Germinal center (tissue), 1 donor: ENCODE results near the gene MMD2.

Experiments
- DNase-seq: peaks from one replicate; pipeline ENCODE4 v3.0.0; 2012; ENCODE audit warnings: mixed read lengths, low spot score

The MMD2 gene

DNA sequence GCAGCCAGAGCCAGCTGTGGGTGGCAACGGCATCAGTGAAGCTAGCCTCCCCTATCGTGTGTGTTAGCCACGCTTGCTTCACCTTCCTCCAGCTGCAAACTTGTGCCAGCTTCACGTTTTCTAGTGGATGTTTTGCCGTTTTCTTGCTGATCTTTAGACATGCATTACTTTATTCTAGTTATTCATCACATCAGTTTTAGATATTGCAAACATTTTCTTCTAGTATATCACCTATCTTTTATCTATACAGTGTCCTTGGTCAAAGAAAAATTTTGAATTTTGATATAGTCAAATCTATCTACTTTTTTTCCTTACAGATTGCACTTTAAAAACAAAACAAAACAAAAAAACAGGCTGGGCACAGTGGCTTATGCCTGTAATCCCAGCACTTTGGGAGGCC lies 90.5 kb downstream of the MMD2 start:
- no peak for DNase-seq

DNA sequence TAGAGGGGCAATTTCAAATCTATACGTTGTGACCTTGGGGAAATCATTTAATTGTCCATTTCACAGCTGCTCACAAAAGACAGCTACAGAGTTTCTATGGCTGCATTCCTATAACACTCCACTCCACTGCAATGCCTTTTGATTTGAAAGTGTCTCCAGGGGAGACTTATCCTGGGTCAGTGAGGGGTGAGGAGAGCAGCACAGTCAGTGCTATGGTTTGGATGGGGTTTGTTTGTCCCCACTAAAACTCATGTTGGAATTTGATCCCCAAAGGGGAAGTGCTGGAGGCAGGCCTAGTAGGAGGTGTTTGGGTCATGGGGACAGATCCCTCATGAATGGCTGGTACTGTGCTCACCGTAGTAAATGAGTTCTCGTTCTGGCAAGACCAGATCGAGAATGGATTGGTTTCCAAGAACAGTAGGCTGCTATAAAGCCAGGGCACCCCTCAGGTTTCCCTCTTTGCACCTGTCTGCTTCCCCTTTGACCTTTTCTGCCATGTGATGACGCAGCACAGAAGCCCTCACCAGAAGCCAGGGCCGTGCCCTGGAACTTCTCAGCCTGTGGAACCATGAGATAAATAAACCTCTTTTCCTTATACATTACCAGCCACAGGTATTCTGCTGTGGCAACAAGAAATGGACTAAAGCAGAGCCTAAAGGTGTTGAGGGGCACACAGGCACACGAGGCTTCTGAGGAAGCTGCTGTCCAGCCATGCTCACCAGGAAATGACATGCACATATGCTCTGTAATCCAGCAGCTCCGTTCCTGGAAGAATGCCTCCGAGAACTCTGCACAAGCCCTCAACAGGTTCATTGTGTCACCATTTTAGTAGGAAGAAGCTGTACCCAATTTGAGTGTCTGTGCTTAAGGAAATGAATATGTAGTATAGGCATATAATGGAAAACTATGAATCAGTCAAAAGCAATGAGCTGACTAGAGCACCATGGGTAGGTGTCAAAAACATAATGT lies 92.2 kb downstream of the MMD2 start:
- no peak for DNase-seq

DNA sequence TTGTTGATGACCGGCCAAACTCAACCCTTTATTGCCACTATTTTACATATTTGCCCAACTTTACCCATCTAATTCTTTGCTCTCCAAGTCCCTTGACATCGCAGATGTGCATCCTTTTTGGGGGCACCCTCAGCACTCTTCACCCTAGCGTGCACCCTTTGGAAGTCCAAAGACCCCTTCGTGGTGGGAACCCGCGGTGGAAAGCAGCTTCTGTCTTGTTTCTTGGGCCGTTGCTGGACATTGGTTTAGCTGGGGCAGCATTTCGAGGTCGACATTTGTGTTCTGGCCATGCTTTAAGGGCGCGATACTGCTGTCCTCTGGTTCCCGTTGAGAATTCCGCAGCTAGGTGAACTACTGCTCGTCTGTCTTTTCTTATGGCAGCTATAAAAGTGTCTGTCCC lies 96.8 kb downstream of the MMD2 start:
- no peak for DNase-seq

DNA sequence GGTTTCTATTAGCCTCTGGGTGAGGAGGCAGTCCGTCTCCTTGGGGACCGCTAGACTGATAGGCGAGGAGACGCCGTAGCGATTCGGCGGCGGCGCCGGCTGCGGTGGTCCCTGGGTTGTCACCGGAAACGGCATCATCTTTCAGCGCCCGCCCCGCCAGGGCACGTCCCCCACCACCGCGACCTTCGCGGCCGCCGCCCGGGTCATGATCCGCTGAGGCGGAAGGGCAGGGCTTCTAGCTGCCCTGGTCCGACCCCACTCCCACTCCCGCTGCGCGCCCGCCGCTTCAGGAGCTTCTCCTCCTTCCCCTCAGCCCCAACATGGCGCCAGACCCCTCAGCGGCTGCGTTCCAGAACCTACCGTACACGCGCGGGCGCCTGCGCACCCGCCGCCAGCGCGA lies 97.3 kb downstream of the MMD2 start, which contains the start of gene PAPOLB:
Gene PAPOLB, minus strand, starts transcription at position 358 of the 400 bp plus-strand sequence. Its CDS starts 220 bp downstream, at position 138.
- no peak for DNase-seq

DNA sequence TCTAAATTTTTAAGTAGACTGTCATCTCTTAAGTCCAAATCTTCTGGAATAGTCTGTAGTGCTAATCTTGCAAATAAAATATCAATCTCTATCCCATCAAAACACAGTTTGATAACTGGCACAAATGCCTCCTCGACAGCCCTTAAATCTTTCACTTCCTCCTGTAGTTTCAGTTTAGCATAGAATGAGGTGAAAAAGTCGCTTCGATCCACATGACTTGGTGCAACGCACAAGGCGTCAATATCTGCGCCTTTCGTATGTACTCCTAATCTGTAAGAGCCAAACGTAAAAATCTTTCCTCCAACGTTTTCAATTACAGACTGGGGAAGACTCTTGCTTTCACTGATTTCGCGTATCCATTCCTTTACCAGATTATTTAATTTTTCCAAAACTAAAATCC lies 97.8 kb downstream of the MMD2 start:
- DNase-seq: no peak

DNA sequence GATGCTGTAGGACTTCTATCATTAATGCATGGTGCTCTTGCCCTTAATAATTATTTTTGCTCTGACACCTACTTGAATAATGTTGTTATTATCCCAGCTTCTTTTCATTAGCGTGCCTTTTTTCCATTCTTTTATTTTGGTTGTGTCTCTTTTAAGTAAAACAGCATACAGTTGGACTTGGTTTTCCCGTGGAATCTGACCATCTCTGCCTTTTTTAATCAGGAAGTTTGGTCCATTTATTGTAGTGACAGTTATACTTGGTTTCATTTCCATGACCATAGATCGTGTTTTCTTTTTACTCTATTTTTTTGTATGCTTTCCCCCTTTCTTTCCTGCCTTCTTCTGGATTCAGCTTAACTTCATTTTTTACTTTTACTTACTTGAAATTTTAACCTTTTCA lies 101.8 kb downstream of the MMD2 start:
- DNase-seq: no peak

DNA sequence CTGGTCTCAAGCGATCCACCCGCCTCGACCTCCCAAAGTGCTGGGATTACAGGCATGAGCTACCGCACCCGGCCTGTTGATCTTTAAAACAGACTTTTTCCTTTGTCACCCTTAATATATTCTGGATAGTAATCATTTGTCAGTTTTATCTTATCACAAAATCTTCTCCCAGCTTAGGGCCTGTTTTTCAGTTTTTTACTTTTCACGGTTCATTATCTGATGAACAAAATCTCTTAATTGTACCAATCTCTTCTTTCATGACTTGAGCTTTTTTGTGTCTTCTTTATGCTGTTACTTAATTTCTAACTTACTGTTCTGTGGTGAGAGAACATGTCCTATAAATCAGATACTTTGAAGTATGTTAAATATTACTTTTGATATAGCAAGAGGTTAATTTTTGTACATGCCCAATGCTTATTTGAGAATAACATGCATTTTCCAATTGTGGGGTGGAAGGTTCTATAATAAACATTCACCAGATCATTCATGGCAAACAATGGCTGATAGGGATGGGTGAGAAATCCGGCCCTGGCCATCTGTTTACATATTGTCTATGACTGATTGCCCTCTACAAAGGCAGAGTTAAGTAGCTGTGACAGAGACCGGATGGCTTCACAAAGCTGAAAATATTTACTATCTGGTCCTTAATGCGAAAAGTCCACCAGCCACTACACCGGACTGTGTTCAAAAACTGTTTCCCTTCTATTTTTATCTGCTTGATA lies 102.5 kb downstream of the MMD2 start:
- no peak for DNase-seq
